SK-N-SH (cell line): ENCODE data around the gene WDR27. TPM values are rescaled to one million over a fixed set of nuclear protein-coding genes. Genes with fewer than 3 reads are reported as not detected.

Experiments used
- CTCF ChIA-PET: fragments of 300-600, 350-600 bp; formaldehyde crosslinking; extraction: SDS; loops from one replicate; lab custom pipeline; 2021; lab: Yijun Ruan, JAX
- POLR2A ChIA-PET: fragments of 350-600 bp; sonication (Branson Sonifier 250); formaldehyde crosslinking; extraction: SDS; loops from one replicate; lab custom pipeline; 2020; ENCODE audit warnings: antibody characterized with exemption, inconsistent platforms; lab: Yijun Ruan, JAX
- DNase-seq: peaks from one replicate; pipeline ENCODE4 v3.0.0; 2012
- H2AFZ ChIP-seq: fragments of 200-600 bp; sonication (generic); 2 replicates; pipeline ENCODE4 v1.8.1; 2016; ENCODE audit warnings: antibody characterized with exemption, mild to moderate bottlenecking, low read depth
- H3F3A ChIP-seq: fragments of 200-600 bp; sonication (generic); replicated peaks from 2 replicates; pipeline ENCODE3; 2016; ENCODE audit warnings: antibody characterized with exemption, mild to moderate bottlenecking; ENCODE audit not compliant: insufficient read depth
- H3K27ac ChIP-seq, 2 experiments: fragments of 200-500 bp in 1 of 2; fragments of 200-600 bp in 1 of 2; sonication (Bioruptor generic) in 1 of 2; sonication (generic), shearing (Covaris generic) in 1 of 2; 2 replicates each; pipeline versions ENCODE4 v1.5.1 to v1.6.1; 2014 to 2016; ENCODE audit warnings: low read depth in 2 of 2, inconsistent platforms in 1 of 2, low read length in 1 of 2, mild to moderate bottlenecking in 1 of 2, mixed read lengths in 1 of 2
- H3K27me3 ChIP-seq: fragments of 200-600 bp; sonication (generic), shearing (Covaris generic); 2 replicates; pipeline ENCODE4 v1.6.1; 2016; ENCODE audit warnings: mixed run types; ENCODE audit not compliant: insufficient read depth
- H3K36me3 ChIP-seq, 2 experiments: fragments of 200-500 bp in 1 of 2; fragments of 200-600 bp in 1 of 2; sonication (Bioruptor generic) in 1 of 2; sonication (generic) in 1 of 2; replicated peaks in 1 of 2; 2 replicates each; pipeline versions ENCODE3 to v1.5.1; 2014 to 2016; ENCODE audit warnings: low read length in 1 of 2, mild to moderate bottlenecking in 1 of 2; ENCODE audit not compliant: insufficient read depth in 2 of 2, control insufficient read depth in 1 of 2
- H3K4me1 ChIP-seq, 2 experiments: fragments of 200-500 bp in 1 of 2; fragments of 200-600 bp in 1 of 2; sonication (Bioruptor generic) in 1 of 2; sonication (generic), shearing (Covaris generic) in 1 of 2; 2 replicates each; pipeline versions ENCODE4 v1.5.1 to v1.6.1; 2014 to 2016; ENCODE audit warnings: low read depth in 1 of 2, low read length in 1 of 2, mixed run types in 1 of 2; ENCODE audit not compliant: insufficient read depth in 2 of 2, control insufficient read depth in 1 of 2
- H3K4me2 ChIP-seq: fragments of 200-600 bp; sonication (generic), shearing (Covaris generic); 2 replicates; pipeline ENCODE4 v1.6.1; 2017; ENCODE audit warnings: mixed run types
- H3K4me3 ChIP-seq, 2 experiments: fragments of 200-500 bp in 1 of 2; fragments of 200-600 bp in 1 of 2; sonication (Bioruptor generic) in 1 of 2; sonication (generic), shearing (Covaris generic) in 1 of 2; 2 replicates each; pipeline versions ENCODE4 v1.5.1 to v1.8.1; 2014 to 2016; ENCODE audit warnings: low read depth in 2 of 2, inconsistent platforms in 1 of 2, low read length in 1 of 2, mild to moderate bottlenecking in 1 of 2, mixed read lengths in 1 of 2, moderate library complexity in 1 of 2
- H3K79me2 ChIP-seq: fragments of 200-600 bp; sonication (generic); 2 replicates; pipeline ENCODE4 v1.8.1; 2017; ENCODE audit warnings: mild to moderate bottlenecking; ENCODE audit not compliant: insufficient read depth
- H3K9ac ChIP-seq: fragments of 200-600 bp; sonication (generic); 2 replicates; pipeline ENCODE4 v1.6.1; 2017; ENCODE audit warnings: mixed run types
- H3K9me2 ChIP-seq: fragments of 200-600 bp; sonication (generic); 2 replicates; pipeline ENCODE4 v1.6.1; 2017; ENCODE audit warnings: mixed run types
- H3K9me3 ChIP-seq: fragments of 200-600 bp; sonication (generic); 2 replicates; pipeline ENCODE4 v1.6.1; 2017; ENCODE audit warnings: mixed run types, mild to moderate bottlenecking, moderate library complexity
- H4K20me1 ChIP-seq: fragments of 200-600 bp; sonication (generic); 2 replicates; pipeline ENCODE4 v1.6.1; 2017; ENCODE audit warnings: mild to moderate bottlenecking, mixed run types; ENCODE audit not compliant: insufficient read depth
- CHD2 ChIP-seq: fragments of 150-350 bp; IDR thresholded peaks from 2 replicates; pipeline ENCODE4 v1.6.1; 2018; ENCODE audit warnings: low read length; ENCODE audit not compliant: partially characterized antibody
- CTCF ChIP-seq: fragments of 200-600 bp; sonication (generic); IDR thresholded peaks from 2 replicates; pipeline ENCODE4 v1.6.1; 2017; ENCODE audit warnings: antibody characterized with exemption, mild to moderate bottlenecking, moderate library complexity
- ELF1 ChIP-seq: IDR thresholded peaks from 2 replicates; pipeline ENCODE4 v1.4.0; 2012
- EP300 ChIP-seq, 2 experiments: IDR thresholded peaks; 2 replicates each; pipeline versions ENCODE4 v1.4.0 to v1.6.1; 2012; ENCODE audit warnings: borderline replicate concordance in 1 of 2, low read depth in 1 of 2, low read length in 1 of 2
- EZH2phosphoT487 ChIP-seq: fragments of 200-600 bp; sonication (generic); IDR thresholded peaks from 2 replicates; pipeline ENCODE4 v1.6.1; 2017; ENCODE audit warnings: low read depth, mixed run types, mild to moderate bottlenecking, antibody characterized with exemption, moderate library complexity, borderline replicate concordance
- FOXM1 ChIP-seq: IDR thresholded peaks from 2 replicates; pipeline ENCODE4 v1.4.0; 2012; ENCODE audit warnings: low read depth, mild to moderate bottlenecking
- GATA2 ChIP-seq: sonication (generic); formaldehyde crosslinking; IDR thresholded peaks from 2 replicates; pipeline ENCODE4 v1.5.0; 2020; ENCODE audit warnings: mild to moderate bottlenecking, missing genetic modification reagents
- IRF3 ChIP-seq: fragments of 150-350 bp; IDR thresholded peaks from 2 replicates; pipeline ENCODE4 v1.6.1; 2016; ENCODE audit warnings: mild to moderate bottlenecking, low read depth, low read length
- JUND ChIP-seq: IDR thresholded peaks from 2 replicates; pipeline ENCODE4 v1.4.0; 2012
- MAX ChIP-seq: IDR thresholded peaks from 2 replicates; pipeline ENCODE4 v1.4.0; 2012; ENCODE audit warnings: low read depth
- MEF2A ChIP-seq: IDR thresholded peaks from 2 replicates; pipeline ENCODE4 v1.4.0; 2012; ENCODE audit warnings: low read depth, borderline replicate concordance
- NFIC ChIP-seq: IDR thresholded peaks from 2 replicates; pipeline ENCODE4 v1.4.0; 2012; ENCODE audit warnings: borderline replicate concordance
- NRF1 ChIP-seq: IDR thresholded peaks from 2 replicates; pipeline ENCODE4 v1.6.1; 2012; ENCODE audit warnings: low read depth, mild to moderate bottlenecking, low read length
- PBX3 ChIP-seq: IDR thresholded peaks from 2 replicates; pipeline ENCODE4; 2012
- RAD21 ChIP-seq: IDR thresholded peaks from 2 replicates; pipeline ENCODE4 v1.6.1; 2012; ENCODE audit warnings: mild to moderate bottlenecking, low read length
- RCOR1 ChIP-seq: fragments of 150-350 bp; IDR thresholded peaks from 2 replicates; pipeline ENCODE4 v1.6.1; 2017; ENCODE audit warnings: antibody characterized with exemption, low read length
- RFX5 ChIP-seq: IDR thresholded peaks from 2 replicates; pipeline ENCODE4 v1.6.1; 2012; ENCODE audit warnings: mild to moderate bottlenecking, improper control_type of control experiment, low read length
- RXRA ChIP-seq: IDR thresholded peaks from 2 replicates; pipeline ENCODE4 v1.4.0; 2012; ENCODE audit warnings: low read depth, mild to moderate bottlenecking, borderline replicate concordance
- SMC3 ChIP-seq: IDR thresholded peaks from 2 replicates; pipeline ENCODE4 v1.6.1; 2012; ENCODE audit warnings: low read depth, low read length, improper control_type of control experiment
- TEAD4 ChIP-seq: IDR thresholded peaks from 2 replicates; pipeline ENCODE4 v1.4.0; 2012; ENCODE audit warnings: mild to moderate bottlenecking, borderline replicate concordance; ENCODE audit not compliant: insufficient read depth
- YY1 ChIP-seq: IDR thresholded peaks from 2 replicates; pipeline ENCODE4 v1.4.0; 2012; ENCODE audit warnings: low read depth, mild to moderate bottlenecking
- ZBTB33 ChIP-seq: IDR thresholded peaks from 2 replicates; pipeline ENCODE4 v1.4.0; 2012; ENCODE audit warnings: low read depth, borderline replicate concordance
- WGBS: methylation state at CpG from one replicate; pipeline ENCODE4 v1.1.6; 2017; ENCODE audit warnings: low lambda C conversion rate; 5-methylcytosine and 5-hydroxymethylcytosine counted together
- polyA plus RNA-seq, 3 experiments: library from polyadenylated mRNA; depleted of rRNA; stranded (reverse); fragments of >200 nt; gene quantifications; 2 replicates each; pipeline ENCODE4 v1.2.3, GENCODE V29; 2012

WDR27 gene
- polyA plus RNA-seq, 1 of the 3 experiments (the other 2 are of a cell fraction) = 55.6 TPM

GRCh38 chr6:169479783-169480495 is 221.9 kb downstream of the WDR27 start (continued):
- no peak for TF ChIP-seq CTCF
- no peak for TF ChIP-seq MAX
- no peak for TF ChIP-seq CHD2
- TF ChIP-seq ELF1 = no peak
- TF ChIP-seq RXRA = no peak
- TF ChIP-seq GATA2 = no peak
- TF ChIP-seq JUND = no peak
- TF ChIP-seq SMC3 = no peak
- no peak for TF ChIP-seq FOXM1
- TF ChIP-seq TEAD4 = no peak
- no peak for TF ChIP-seq EP300 (IDR thresholded peaks at IDR 0.05; ENCODE audit: borderline replicate concordance in 1 of 2, low read depth in 1 of 2, low read length in 1 of 2)

- ChIA-PET CTCF (no interaction called here), POLR2A (no interaction called here)
- Histone ChIP-seq H3K27me3 (no peaks in the 10 kb centered on the region), H2AFZ (no peak overlapping the region), H3K9ac (no peak overlapping the region), H3F3A (no peaks in the 10 kb centered on the region), H4K20me1 (no peaks in the 10 kb centered on the region), H3K9me2 (no peaks in the 10 kb centered on the region), H3K9me3 (0 out of 2 replicates have a peak, but pooled peaks cover 8% of the 10 kb centered on the region), H3K36me3 (no peaks in the 10 kb centered on the region), H3K4me1 (peaks cover 0 to 2% of the 10 kb centered on the region in 2 experiments; a peak in 1 of 4 replicates), H3K4me2 (no peak overlapping the region), H3K27ac (no peak overlapping the region), H3K79me2 (no peaks in the 10 kb centered on the region), H3K4me3 (no peak overlapping the region)
- TF ChIP-seq GATA2 (no peak), MEF2A (no peak), CHD2 (no peak), RCOR1 (no peak), EZH2phosphoT487 (no peak), RFX5 (no peak), FOXM1 (no peak), RAD21 (no peak), ZBTB33 (no peak), IRF3 (no peak), NRF1 (no peak), YY1 (no peak), CTCF (no peak), NFIC (no peak), PBX3 (no peak), JUND (no peak)
- 3% methylated on average over 1 of the region's 1 CpG for WGBS
- DNase-seq = no peak
Observed at GRCh38 chr6:169474362-169474761, 227.5 kb downstream of the WDR27 start.
